WI38 (cell line): ENCODE measurements around the gene CDC42EP5.

Source experiments
- H3K4me3 ChIP-seq: 2 replicates; pipeline ENCODE4 v1.5.1; 2011; ENCODE audit warnings: low read depth, mild to moderate bottlenecking, control low read depth, low read length
- TF ChIP-seq, protein P1 (sequence below): IDR thresholded peaks from 2 replicates; pipeline ENCODE4 v1.5.1; 2012; ENCODE audit warnings: low read depth, mild to moderate bottlenecking, control low read depth, low read length

Gene CDC42EP5

DNA sequence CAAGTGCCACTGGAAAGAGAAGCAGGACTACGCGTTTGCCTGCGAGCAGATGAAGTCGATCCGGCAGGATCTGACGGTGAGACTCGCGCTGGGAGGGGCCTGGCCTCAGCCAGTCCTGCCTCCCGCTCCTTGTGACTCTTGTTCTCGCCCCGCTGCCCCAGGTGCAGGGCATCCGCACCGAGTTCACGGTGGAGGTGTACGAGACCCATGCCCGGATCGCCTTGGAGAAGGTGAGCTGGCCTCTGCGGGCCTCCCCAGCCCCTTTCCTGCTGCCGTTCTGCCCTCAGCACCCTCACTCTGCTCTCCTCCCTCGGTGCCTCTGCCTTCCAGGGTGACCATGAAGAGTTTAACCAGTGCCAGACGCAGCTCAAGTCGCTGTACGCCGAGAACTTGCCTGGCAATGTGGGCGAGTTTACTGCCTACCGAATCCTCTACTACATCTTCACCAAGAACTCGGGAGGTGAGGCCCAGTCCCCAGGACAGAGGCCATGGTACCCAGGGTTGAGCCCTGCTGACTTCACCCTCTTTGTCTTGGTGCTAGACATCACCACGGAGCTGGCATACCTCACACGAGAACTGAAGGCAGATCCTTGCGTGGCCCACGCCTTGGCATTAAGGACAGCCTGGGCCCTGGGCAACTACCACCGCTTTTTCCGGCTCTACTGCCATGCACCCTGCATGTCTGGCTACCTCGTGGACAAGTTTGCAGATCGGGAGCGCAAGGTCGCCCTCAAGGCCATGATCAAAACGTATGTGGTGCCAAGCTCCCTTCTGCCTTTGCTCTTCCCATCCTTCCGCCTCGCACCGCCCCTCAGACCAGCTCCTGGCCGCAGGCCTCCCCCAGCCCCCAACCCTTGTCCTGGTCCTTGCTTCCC, 15.1 kb downstream of the CDC42EP5 start:
- TF ChIP-seq, protein P1, sequence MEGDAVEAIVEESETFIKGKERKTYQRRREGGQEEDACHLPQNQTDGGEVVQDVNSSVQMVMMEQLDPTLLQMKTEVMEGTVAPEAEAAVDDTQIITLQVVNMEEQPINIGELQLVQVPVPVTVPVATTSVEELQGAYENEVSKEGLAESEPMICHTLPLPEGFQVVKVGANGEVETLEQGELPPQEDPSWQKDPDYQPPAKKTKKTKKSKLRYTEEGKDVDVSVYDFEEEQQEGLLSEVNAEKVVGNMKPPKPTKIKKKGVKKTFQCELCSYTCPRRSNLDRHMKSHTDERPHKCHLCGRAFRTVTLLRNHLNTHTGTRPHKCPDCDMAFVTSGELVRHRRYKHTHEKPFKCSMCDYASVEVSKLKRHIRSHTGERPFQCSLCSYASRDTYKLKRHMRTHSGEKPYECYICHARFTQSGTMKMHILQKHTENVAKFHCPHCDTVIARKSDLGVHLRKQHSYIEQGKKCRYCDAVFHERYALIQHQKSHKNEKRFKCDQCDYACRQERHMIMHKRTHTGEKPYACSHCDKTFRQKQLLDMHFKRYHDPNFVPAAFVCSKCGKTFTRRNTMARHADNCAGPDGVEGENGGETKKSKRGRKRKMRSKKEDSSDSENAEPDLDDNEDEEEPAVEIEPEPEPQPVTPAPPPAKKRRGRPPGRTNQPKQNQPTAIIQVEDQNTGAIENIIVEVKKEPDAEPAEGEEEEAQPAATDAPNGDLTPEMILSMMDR: no peak

DNA sequence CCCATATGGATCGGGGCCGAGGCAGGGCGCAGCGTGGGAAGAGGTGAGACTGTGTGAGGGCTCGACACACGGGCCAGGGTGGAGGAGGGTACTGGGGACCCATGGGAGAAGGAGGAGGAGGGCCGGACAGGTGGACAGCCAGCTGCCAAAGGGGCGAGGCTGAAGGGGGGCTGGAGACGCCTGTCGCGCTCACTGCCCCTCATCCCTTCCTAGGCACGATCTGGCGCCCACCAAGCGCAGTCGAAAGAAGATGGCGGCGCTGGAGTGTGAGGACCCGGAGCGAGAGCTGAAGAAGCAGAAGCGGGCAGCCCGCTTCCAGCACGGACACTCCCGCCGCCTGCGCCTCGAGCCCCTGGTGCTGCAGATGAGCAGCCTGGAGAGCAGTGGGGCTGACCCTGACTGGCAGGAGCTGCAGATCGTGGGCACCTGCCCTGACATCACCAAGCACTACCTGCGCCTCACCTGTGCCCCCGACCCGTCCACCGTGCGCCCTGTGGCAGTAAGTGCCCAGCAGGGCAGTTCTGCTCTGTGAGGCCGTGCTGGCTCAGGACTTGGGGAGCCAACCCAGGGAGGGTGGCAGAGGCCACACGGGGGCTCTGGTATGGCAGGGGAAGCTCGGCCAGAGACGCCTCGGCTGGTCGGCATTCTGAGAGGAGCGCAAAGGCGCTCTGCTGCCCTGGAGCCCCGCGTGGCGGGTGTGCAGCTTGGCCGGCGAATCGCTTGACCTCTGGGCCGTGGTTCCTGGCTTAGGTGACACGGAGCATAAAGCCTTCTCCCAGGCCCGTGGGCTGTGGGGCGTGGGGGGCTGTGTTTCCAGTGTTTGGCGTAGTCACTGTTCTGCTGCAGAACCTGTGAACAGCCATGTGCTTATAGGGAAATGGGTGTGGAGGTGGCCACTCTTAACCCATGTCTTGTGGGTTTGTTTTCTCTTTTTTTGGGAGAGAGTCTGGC, 16.4 kb downstream of the CDC42EP5 start:
- no peak overlapping the region for H3K4me3 ChIP-seq
- TF ChIP-seq, protein P1: no peak

More for the DNA sequence above, 15.1 kb downstream of the CDC42EP5 start:
- no peak overlapping the region for H3K4me3 ChIP-seq

DNA sequence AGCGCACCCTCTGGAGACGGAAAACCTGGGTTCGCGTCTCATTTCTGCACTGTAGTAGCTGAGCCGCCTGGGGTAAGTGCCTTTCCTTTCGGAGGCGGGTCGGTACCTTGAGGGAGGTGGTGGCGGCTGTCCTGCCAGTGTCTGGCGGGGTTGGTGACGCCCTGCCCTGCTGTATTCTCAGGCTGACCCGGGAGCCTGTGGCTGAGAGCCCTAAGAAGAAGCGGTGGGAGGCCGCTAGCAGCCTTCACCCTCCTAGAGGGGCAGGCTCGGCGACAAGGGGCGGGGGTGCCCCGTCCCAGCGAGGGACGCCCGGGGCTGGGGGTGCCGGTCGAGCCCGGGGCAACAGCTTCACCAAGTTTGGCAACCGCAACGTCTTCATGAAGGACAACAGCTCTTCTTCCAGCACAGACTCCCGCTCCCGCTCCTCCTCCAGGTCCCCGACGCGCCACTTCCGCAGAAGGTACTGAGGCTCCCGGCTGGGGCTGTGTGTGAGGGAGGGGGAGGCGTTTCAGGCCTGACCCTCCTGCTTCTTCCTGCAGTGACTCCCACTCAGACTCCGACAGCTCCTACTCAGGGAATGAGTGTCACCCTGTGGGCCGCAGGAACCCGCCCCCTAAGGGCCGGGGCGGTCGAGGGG, 17.2 kb downstream of the CDC42EP5 start:
- TF ChIP-seq, protein P1: no peak
- no peak overlapping the region for H3K4me3 ChIP-seq

DNA sequence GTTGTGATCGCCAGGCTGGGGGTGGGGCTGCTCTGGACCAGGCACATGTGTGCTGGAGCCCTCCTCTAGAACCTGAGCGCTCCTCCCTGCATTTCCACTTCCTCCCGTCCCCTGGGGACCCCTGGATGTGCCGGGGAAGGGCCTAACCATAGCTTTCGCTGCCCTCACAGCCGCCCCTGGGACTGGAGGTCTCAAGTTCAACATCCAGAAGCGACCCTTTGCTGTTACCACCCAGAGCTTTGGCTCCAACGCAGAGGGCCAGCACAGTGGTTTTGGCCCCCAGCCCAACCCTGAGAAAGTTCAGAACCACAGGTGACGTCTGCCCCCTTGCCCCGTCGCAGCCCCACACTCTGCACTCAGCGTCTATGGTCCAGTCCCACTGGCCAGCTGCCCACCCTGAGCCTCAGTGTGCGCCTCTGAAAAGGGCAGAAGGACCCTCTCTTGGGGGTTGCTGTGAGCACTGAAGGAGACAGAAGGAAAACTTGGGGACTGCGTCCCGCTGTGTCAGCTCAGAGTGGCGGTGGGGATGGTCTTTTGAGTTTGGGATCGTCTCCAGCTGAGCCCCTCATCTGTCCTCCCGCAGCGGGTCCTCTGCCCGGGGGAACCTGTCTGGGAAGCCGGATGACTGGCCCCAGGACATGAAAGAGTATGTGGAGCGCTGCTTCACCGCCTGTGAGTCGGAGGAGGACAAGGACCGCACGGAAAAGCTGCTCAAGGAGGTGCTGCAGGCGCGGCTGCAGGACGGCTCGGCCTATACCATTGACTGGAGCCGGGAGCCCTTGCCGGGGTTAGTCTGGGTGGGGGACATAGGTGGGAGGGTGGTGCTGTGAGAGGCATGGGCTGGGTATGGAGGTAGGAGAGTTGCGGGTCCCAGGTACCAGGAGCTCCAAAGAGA, 18.1 kb downstream of the CDC42EP5 start:
- TF ChIP-seq, protein P1: no peak
- no peak overlapping the region for H3K4me3 ChIP-seq

DNA sequence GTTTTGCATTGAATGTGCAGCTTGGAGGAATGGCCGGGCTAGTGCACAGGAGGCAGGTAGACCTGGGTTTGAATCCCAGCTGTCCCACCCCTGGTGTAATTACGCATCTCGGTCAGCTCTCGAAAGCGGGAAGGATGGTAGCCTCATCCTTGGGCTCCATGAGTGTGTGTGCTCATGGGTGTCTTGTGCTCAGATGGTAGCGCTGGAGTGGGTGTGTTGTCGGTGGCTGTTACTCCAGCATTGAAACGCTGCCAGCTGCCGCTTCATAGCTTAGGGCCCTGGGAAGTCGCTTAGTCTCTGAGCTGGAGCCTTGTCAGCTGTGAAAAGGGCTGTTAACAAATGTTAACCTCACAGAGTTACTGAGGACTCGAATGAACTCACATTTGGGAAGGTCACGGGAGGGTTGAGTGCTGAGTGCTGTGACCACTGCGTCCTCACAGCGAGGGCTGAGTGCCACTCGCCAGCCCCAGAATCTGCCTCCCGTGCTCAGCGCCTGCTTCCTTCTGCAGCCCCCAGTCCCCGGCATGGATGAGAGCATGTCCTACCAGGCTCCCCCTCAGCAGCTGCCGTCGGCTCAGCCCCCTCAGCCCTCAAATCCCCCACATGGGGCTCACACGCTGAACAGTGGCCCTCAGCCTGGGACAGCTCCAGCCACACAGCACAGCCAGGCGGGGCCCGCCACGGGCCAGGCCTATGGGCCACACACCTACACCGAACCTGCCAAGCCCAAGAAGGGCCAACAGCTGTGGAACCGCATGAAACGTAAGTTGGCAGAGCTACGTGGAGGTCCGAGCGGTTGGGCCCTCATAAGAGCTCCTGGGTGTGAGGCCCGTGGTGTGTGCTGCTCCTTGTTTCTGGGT, 18.9 kb downstream of the CDC42EP5 start:
- no peak overlapping the region for H3K4me3 ChIP-seq
- TF ChIP-seq, protein P1: no peak

DNA sequence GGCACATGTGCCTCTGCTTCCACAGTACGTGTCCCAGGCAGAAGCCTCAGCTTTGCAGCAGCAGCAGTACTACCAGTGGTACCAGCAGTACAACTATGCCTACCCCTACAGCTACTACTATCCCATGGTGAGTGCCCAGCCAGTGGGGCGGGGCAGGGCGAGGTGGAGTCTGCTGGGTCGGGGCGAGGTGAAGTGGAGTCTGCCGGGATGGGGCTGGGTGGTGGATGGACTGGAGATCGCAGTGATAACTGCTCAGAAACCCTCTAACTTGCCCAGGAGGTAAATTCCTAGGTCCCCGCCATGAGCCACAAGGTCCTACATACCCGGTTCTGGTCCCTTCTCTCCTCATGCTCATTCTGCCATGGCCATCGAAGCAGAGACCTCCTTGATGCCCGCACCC, 20.5 kb downstream of the CDC42EP5 start:
- TF ChIP-seq, protein P1: no peak
- no peak overlapping the region for H3K4me3 ChIP-seq
